HG03432 (cell line): ENCODE data around the gene NFE2L3.

ENCODE experiments used
- ATAC-seq: cut with Tn5 transposase; IDR thresholded peaks from one replicate; pipeline ENCODE4 v1.9.1; 2021; ENCODE audit warnings: mild to moderate bottlenecking, moderate library complexity; ENCODE audit not compliant: unreplicated experiment

The NFE2L3 gene

GRCh38 chr7:26198781-26199169 is 46.8 kb downstream of the NFE2L3 start:
- no peak for ATAC-seq

- ATAC-seq = no peak
These were observed 47.5 kb downstream of the NFE2L3 start for GRCh38 chr7:26199301-26200037.

GRCh38 chr7:26200038-26200443 is 48.0 kb downstream of the NFE2L3 start:
- peak; percentile 17 for ATAC-seq

- ATAC-seq = peak; percentile 64
These were observed 48.6 kb downstream of the NFE2L3 start, which contains the start of gene HNRNPA2B1 for GRCh38 chr7:26200444-26201246. Gene HNRNPA2B1 (minus strand): TSS chr7:26200746. CDS start chr7:26200577, 169 bp downstream.

- peak; percentile 50 for ATAC-seq
These were observed 49.4 kb downstream of the NFE2L3 start, which contains the start of gene CBX3 for GRCh38 chr7:26201247-26202018. Gene CBX3 (plus strand): TSS chr7:26201745. CDS start chr7:26202999, 1,254 bp downstream.

- peak; percentile 8 for ATAC-seq
These were observed 50.3 kb downstream of the NFE2L3 start for GRCh38 chr7:26202019-26202990.

- ATAC-seq = no peak
These were observed 51.0 kb downstream of the NFE2L3 start for GRCh38 chr7:26203016-26203415.

- no peak for ATAC-seq
These were observed 56.0 kb downstream of the NFE2L3 start for GRCh38 chr7:26208040-26208439.

DNA sequence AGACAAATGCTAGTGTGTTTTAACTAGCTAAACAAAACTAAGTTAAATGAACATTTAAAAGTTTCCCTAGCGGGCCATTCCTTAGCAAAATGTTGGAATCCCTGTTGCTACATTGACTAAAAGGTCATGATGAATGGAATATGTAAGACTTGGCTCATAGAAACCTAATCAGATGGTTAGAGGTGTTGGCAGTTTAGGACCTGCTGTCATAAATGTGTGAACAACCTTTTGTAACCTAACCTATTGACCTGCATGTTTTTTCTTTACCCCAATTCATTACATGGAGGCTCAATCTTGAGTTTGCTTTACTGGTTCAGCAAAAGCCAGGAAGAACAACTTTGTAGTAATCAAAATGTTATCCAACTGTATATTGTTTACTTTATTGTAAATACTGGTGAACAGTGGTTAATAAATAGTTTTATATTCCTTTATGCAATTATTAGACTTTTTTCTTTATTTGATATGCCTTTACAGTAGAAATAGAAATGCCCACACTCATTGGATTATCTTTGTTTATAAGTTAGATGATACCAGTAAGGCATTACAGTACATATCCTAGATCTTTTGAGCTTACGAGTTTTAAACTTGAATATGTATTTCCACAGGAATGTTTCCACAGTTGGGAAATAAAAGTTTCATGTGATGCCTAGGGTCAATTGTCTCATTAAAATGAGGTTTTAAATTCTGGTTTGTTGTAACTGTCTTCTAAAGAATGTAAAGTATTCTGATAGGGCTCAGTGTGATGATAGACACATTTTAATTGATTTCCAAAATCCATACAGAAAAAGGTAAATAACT is 61.1 kb downstream of the NFE2L3 start:
- no peak for ATAC-seq

DNA sequence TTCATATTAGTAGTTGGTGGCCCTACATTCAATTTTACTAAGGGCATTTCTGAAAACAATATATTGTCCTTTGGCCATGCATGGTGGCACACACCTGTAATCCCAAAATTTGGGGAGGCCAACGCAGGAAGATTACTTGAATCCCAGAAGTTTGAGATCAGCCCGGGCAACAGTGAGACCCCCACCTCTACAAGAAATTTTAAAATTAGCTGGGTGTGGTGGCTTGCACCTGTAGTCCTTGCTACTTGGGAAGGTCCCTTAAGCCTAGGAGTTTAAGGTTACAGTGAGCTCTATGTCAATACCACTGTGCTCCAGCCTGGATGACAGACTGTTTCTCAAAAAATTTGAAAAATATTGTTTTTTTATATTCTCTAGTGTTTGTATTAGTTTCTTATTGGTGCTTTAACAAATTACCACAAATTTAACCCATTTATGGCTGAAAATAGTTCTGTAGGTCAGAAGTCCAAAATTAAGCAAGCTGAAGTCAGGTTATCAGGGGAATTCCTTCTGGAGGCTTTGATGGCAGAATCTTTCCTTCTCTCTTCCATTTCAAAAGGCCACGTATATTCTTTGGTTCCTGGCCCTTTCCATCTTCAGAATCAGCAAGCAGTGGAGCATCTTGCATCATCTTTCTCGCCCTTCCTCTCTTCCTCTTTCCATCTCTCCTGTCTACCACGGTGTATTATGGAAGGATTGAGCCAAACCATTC is 62.0 kb downstream of the NFE2L3 start:
- ATAC-seq = no peak

DNA sequence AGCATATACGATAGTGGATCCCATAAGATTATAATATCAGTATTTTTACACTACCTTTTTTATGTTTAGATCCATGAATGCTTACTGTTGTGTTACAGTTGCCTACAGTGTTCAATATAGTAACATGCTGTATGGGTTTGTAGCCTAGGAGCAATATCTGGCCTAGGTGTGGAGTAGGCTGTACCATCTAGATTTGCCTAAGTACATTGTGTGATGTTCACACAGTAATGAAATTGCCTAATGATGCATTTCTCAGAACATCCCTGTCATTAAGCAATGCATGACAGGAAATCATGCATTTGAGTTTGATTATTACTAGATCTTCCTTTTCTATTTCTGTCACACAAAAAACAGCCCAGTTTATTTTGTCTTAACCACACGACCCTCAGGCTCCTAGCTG is 64.1 kb downstream of the NFE2L3 start:
- ATAC-seq = no peak

DNA sequence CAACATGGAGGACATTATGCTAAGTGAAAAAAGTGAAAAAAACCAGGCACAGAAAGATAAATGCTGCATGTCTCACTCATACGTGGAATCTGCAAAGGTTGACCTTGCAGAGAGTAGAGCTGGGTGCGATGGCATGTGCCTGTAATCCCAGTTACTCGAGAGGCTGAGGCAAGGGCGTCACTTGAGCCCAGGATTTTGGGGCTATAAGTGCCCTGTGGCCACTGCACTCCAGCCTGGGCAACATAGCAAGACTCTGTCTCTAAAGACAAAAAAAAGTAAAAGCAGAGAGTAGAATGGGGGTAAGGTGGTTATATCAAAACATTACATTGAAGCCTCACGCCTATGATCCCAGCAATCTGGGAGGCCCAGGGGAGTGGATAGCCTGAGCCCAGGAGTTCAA is 72.4 kb downstream of the NFE2L3 start:
- no peak for ATAC-seq

- no peak for ATAC-seq
These were observed 76.0 kb downstream of the NFE2L3 start for GRCh38 chr7:26227987-26228386.

DNA sequence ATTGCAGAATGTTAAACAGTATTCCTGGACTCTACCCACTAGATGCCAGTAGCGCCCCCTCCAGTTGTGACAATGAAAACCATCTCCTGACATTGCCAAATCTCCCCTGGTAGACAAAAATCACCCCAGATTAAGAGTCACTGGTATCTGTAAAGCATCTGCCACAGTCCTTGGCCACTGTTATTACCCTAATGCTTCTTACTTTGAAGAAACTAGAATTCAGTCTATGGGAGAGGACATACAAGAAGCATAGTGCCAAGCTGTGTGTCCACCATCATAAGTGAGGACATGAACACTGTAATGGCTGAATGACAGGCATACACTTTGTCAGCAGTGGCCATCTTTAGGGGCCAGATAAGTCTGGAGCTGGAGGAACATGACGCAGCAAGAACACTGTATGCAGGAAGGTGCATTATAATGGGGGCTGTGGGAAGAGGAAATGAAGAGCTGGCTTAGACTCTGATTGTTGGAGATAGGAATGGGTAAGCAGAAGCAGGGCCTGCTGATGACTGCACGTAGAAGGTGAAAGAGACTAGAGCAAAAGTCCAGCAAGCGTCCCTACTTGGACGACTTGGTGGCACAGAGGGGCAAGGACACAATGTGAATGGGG is 82.0 kb downstream of the NFE2L3 start:
- no peak for ATAC-seq
